ENCODE data around the gene HIGD1B. TPM values are rescaled to one million over a fixed set of nuclear protein-coding genes. Genes with fewer than 3 reads are reported as not detected.

The HIGD1B gene
- total and polyA plus RNA-seq, 2 donors (not counting 3 experiments of a cell fraction or from before 2014, with no cell fraction given) = not detected

GRCh38 chr17:44889003-44889402, 41.3 kb downstream of the HIGD1B start:
- dilution Hi-C loops (cut with MboI; ENCODE audit: extremely low pct_ligation_motif_present, low sequenced_read_pairs) (no loop called here), intact Hi-C loops (cut with micrococcal nuclease) (no loop called here)
- H3K9ac ChIP-seq (replicated peaks; ENCODE audit: extremely low read depth, insufficient read depth, low read length) = no peak overlapping the region
- H3K4me2 ChIP-seq (ENCODE audit: insufficient read depth, low read length) = no peak overlapping the region
- H3K9me3 ChIP-seq (replicated peaks; ENCODE audit: control insufficient read depth, insufficient read depth, low read length) = no peaks in the 10 kb centered on the region
- no peak overlapping the region for H3K27ac ChIP-seq (ENCODE audit: insufficient read depth, low read depth, low read length)
- no peaks in the 10 kb centered on the region for H4K20me1 ChIP-seq (replicated peaks; ENCODE audit: control insufficient read depth, extremely low read depth, insufficient read depth, low read length)
- H3K36me3 ChIP-seq (ENCODE audit: control insufficient read depth in 2 of 2, extremely low read depth in 1 of 2, insufficient read depth in 2 of 2, low read length in 2 of 2) = peaks cover 21 to 31% of the 10 kb centered on the region in 2 experiments
- no peak overlapping the region for H2AFZ ChIP-seq (ENCODE audit: low read depth, low read length)
- DNase-seq (ENCODE audit: low read depth, low spot score) = no peak
- H3K4me1 ChIP-seq (ENCODE audit: control insufficient read depth, extremely low read depth, insufficient read depth, low read length) = no peaks in the 10 kb centered on the region
- FAIRE-seq = no peak
- CTCF ChIA-PET = interaction anchor here (1.2 to 1.4 kb wide), 2 partner anchors 10 kb away, joined by 4 to 6 read pairs; partner anchors contain the start of gene EFTUD2
- TF ChIP-seq POLR2AphosphoS5 (IDR thresholded peaks at IDR 0.05; ENCODE audit: insufficient read depth, low read depth, low read length) = no peak
- no peak for TF ChIP-seq EZH2 (IDR thresholded peaks at IDR 0.05; ENCODE audit: borderline replicate concordance, low read depth, low read length, severe bottlenecking)
- no peak for TF ChIP-seq CTCF (IDR thresholded peaks at IDR 0.05; ENCODE audit: extremely low read depth in 1 of 2, insufficient read depth in 1 of 2, low read depth in 1 of 2, low read length in 2 of 2)
- TF ChIP-seq GATA2 (IDR thresholded peaks at IDR 0.05; ENCODE audit: insufficient read depth, insufficient read length, low read depth, low read length) = no peak
- TF ChIP-seq JUN (IDR thresholded peaks at IDR 0.05; ENCODE audit: borderline replicate concordance, insufficient read depth, insufficient read length, low read depth) = no peak
- TF ChIP-seq MAX (IDR thresholded peaks at IDR 0.05; ENCODE audit: insufficient read depth, insufficient read length) = no peak
- no peak for TF ChIP-seq FOS (IDR thresholded peaks at IDR 0.05; ENCODE audit: borderline replicate concordance, insufficient read depth, low read length)
- TF ChIP-seq MYC (IDR thresholded peaks at IDR 0.05; ENCODE audit: low read depth, low read length) = no peak
- no peak for TF ChIP-seq POLR2A (IDR thresholded peaks at IDR 0.05; ENCODE audit: low read depth, low read length)
- no TSS peak for BruUV-seq (replicated peaks)
- no peaks in the 10 kb centered on the region for H3K27me3 ChIP-seq (ENCODE audit: control insufficient read depth in 2 of 2, insufficient read depth in 2 of 2, low read length in 2 of 2)
- H3K79me2 ChIP-seq (ENCODE audit: control insufficient read depth, insufficient read depth, low read length) = peaks cover 62% of the 10 kb centered on the region
- H3K9me1 ChIP-seq (replicated peaks; ENCODE audit: control insufficient read depth, extremely low read depth, insufficient read depth, low read length) = peaks cover 3% of the 10 kb centered on the region
- POLR2A ChIA-PET = interaction anchor here (1.1 kb wide), 1 partner anchor 11 kb away, joined by 3 read pairs; the partner anchor contains the start of gene EFTUD2
- no peak overlapping the region for H3K4me3 ChIP-seq (replicated peaks in 1 of 3; ENCODE audit: insufficient read depth in 1 of 3, low read depth in 1 of 3, low read length in 3 of 3)
